Measurements from ENCODE around the gene RNF4. TPM values are rescaled to one million over a fixed set of nuclear protein-coding genes. Genes with fewer than 3 reads are reported as not detected.

Gene RNF4
- total RNA-seq, 4 donors from 2014 or later: 33.2 to 49.0 (median 40.7) TPM

GRCh38 chr4:2451821-2452785, 16.8 kb upstream of the RNF4 start:
- intact Hi-C loops (cut with DNase I): no loop called here
- no peak for DNase-seq (ENCODE audit: extremely low spot score)
- WGBS: 83% methylated on average over 23 of the region's 25 CpGs

GRCh38 chr4:2457481-2458295, 11.2 kb upstream of the RNF4 start:
- Histone ChIP-seq H3K9me3 (no peaks in the 10 kb centered on the region), H3K4me1 (peaks cover 6 to 16% (median 10%) of the 10 kb centered on the region in 4 donors), H3K4me3 (no peak overlapping the region), H3K27me3 (peaks cover 0 to 20% (median 0%) of the 10 kb centered on the region in 4 donors), H3K27ac (replicated peaks in 1 of 4) (no peak overlapping the region), H3K36me3 (no peaks in the 10 kb centered on the region)
- no peak for TF ChIP-seq POLR2A (IDR thresholded peaks at IDR 0.05; ENCODE audit: low read depth)
- no peak for TF ChIP-seq POLR2AphosphoS5 (IDR thresholded peaks at IDR 0.05)
- no peak for TF ChIP-seq CTCF (IDR thresholded peaks at IDR 0.05)
- no peak for TF ChIP-seq EP300 (IDR thresholded peaks at IDR 0.05)
- 83% methylated on average over 24 of the region's 24 CpGs for WGBS
- no peak for DNase-seq (ENCODE audit: extremely low spot score)
- intact Hi-C loops (cut with DNase I): no loop called here

More at GRCh38 chr4:2451821-2452785, 16.8 kb upstream of the RNF4 start:
- Histone ChIP-seq H3K4me3 (no peak overlapping the region), H3K27me3 (peaks cover 0 to 2% (median 0%) of the 10 kb centered on the region in 4 donors), H3K36me3 (no peaks in the 10 kb centered on the region), H3K9me3 (no peaks in the 10 kb centered on the region), H3K4me1 (no peaks in the 10 kb centered on the region), H3K27ac (replicated peaks in 1 of 4) (no peak overlapping the region)
- no peak for TF ChIP-seq EP300 (IDR thresholded peaks at IDR 0.05)
- TF ChIP-seq POLR2A (IDR thresholded peaks at IDR 0.05; ENCODE audit: low read depth): no peak
- no peak for TF ChIP-seq POLR2AphosphoS5 (IDR thresholded peaks at IDR 0.05)
- TF ChIP-seq CTCF (IDR thresholded peaks at IDR 0.05): no peak

GRCh38 chr4:2458546-2459491, 10.1 kb upstream of the RNF4 start:
- Histone ChIP-seq H3K4me1 (peaks cover 6 to 26% (median 18%) of the 10 kb centered on the region in 4 donors), H3K27me3 (peaks cover 0 to 20% (median 0%) of the 10 kb centered on the region in 4 donors), H3K36me3 (no peaks in the 10 kb centered on the region), H3K4me3 (no peak overlapping the region), H3K9me3 (no peaks in the 10 kb centered on the region), H3K27ac (replicated peaks in 1 of 4) (no peak overlapping the region)
- no peak for DNase-seq (ENCODE audit: extremely low spot score)
- no peak for TF ChIP-seq POLR2AphosphoS5 (IDR thresholded peaks at IDR 0.05)
- TF ChIP-seq CTCF (IDR thresholded peaks at IDR 0.05): no peak
- TF ChIP-seq POLR2A (IDR thresholded peaks at IDR 0.05; ENCODE audit: low read depth): no peak
- no peak for TF ChIP-seq EP300 (IDR thresholded peaks at IDR 0.05)
- WGBS: 85% methylated on average over 11 of the region's 38 CpGs
- intact Hi-C loops (cut with DNase I): no loop called here
